ENCODE data around the gene WDR81. TPM values are rescaled to one million over a fixed set of nuclear protein-coding genes. Genes with fewer than 3 reads are reported as not detected.

WDR81 gene
- total RNA-seq, 1 experiment from 2014 or later = 20.5 TPM

DNA sequence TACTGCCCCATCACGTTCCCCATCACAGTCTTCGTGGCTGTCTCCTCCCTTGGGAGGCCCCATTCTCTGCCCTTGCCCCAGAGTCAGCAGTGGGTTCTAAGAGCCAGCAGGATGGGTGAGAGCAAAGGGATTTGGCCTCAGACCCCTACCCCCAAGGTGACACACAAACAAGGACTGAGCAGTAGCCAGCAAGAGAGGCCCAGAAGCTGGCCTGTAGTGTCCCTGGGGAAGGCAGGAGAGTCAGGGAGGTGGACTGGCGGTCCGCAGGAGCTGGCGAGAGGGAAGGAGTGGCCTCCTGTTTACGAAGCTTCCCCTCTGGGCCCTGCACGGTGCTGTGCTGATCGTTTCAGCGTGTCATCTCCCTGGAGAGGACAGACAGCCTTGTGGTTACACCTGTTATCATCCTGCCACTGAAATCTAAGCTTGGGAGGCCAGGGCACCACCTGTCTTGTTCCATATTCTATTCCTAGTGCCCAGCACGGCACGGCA is 8.4 kb downstream of the WDR81 start:
- no peaks in the 10 kb centered on the region for H3F3A ChIP-seq (ENCODE audit: insufficient read depth, low read depth)
- H3K79me2 ChIP-seq (ENCODE audit: low read depth) = no peaks in the 10 kb centered on the region
- no peak overlapping the region for H3K4me3 ChIP-seq
- H3K4me2 ChIP-seq = no peak overlapping the region
- BruUV-seq (replicated peaks) = no TSS peak
- H4K20me1 ChIP-seq (ENCODE audit: insufficient read depth) = no peaks in the 10 kb centered on the region; the same call in 1 of the 2 replicates
- no peaks in the 10 kb centered on the region for H3K9me2 ChIP-seq (ENCODE audit: insufficient read depth)
- POLR2A ChIA-PET (ENCODE audit: unreplicated experiment) = no interaction called here
- no peak overlapping the region for H2AFZ ChIP-seq
- H3K9me3 ChIP-seq (ENCODE audit: insufficient read depth, low read depth) = no peaks in the 10 kb centered on the region
- no peaks in the 10 kb centered on the region for H3K36me3 ChIP-seq (ENCODE audit: low read depth)
- CTCF ChIA-PET = interaction anchor here (0.6 kb wide), 1 partner anchor 70 kb away, joined by 3 read pairs; no protein-coding TSS in a partner anchor
- DNase-seq = no peak
- no peak for TF ChIP-seq EZH2 (IDR thresholded peaks at IDR 0.05; ENCODE audit: low read depth)
- TF ChIP-seq, protein P1, sequence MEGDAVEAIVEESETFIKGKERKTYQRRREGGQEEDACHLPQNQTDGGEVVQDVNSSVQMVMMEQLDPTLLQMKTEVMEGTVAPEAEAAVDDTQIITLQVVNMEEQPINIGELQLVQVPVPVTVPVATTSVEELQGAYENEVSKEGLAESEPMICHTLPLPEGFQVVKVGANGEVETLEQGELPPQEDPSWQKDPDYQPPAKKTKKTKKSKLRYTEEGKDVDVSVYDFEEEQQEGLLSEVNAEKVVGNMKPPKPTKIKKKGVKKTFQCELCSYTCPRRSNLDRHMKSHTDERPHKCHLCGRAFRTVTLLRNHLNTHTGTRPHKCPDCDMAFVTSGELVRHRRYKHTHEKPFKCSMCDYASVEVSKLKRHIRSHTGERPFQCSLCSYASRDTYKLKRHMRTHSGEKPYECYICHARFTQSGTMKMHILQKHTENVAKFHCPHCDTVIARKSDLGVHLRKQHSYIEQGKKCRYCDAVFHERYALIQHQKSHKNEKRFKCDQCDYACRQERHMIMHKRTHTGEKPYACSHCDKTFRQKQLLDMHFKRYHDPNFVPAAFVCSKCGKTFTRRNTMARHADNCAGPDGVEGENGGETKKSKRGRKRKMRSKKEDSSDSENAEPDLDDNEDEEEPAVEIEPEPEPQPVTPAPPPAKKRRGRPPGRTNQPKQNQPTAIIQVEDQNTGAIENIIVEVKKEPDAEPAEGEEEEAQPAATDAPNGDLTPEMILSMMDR (conservative IDR thresholded peaks at IDR 0.05) = no peak
- no peaks in the 10 kb centered on the region for H3K27me3 ChIP-seq (ENCODE audit: insufficient read depth, low read depth)
- no peak overlapping the region for H3K27ac ChIP-seq
- H3K4me1 ChIP-seq (replicated peaks; ENCODE audit: insufficient read depth) = no peaks in the 10 kb centered on the region
- intact Hi-C loops (cut with micrococcal nuclease; ENCODE audit: unreplicated experiment) = no loop called here

DNA sequence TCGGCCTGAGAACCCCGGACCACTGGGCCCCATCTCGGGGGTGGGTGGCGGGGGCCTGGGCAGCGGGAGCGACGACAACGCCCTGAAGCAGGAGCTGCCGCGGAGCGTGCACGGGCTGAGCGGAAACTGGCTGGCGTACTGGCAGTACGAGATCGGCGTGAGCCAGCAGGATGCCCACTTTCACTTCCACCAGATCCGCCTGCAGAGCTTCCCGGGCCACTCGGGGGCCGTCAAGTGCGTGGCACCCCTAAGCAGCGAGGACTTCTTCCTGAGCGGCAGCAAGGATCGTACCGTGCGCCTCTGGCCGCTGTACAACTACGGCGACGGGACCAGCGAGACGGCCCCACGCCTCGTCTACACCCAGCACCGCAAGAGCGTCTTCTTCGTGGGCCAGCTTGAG is 9.3 kb downstream of the WDR81 start:
- no peak for DNase-seq
- H3K36me3 ChIP-seq (ENCODE audit: low read depth) = no peaks in the 10 kb centered on the region
- no peaks in the 10 kb centered on the region for H3K79me2 ChIP-seq (ENCODE audit: low read depth)
- H3K4me2 ChIP-seq = no peak overlapping the region
- POLR2A ChIA-PET (ENCODE audit: unreplicated experiment) = no interaction called here
- H4K20me1 ChIP-seq (ENCODE audit: insufficient read depth) = no peaks in the 10 kb centered on the region; the same call in 1 of the 2 replicates
- H3F3A ChIP-seq (ENCODE audit: insufficient read depth, low read depth) = no peaks in the 10 kb centered on the region
- no peak overlapping the region for H2AFZ ChIP-seq
- no peak for TF ChIP-seq EZH2 (IDR thresholded peaks at IDR 0.05; ENCODE audit: low read depth)
- TF ChIP-seq, protein P1 (conservative IDR thresholded peaks at IDR 0.05) = no peak
- H3K4me1 ChIP-seq (replicated peaks; ENCODE audit: insufficient read depth) = no peaks in the 10 kb centered on the region
- no peak overlapping the region for H3K4me3 ChIP-seq
- no peaks in the 10 kb centered on the region for H3K9me2 ChIP-seq (ENCODE audit: insufficient read depth)
- H3K27me3 ChIP-seq (ENCODE audit: insufficient read depth, low read depth) = no peaks in the 10 kb centered on the region
- no peak overlapping the region for H3K27ac ChIP-seq
- CTCF ChIA-PET = interaction anchor here (0.6 kb wide), 1 partner anchor 609 kb away, joined by 13 read pairs; no protein-coding TSS in a partner anchor
- no TSS peak for BruUV-seq (replicated peaks)
- intact Hi-C loops (cut with micrococcal nuclease; ENCODE audit: unreplicated experiment) = no loop called here
- H3K9me3 ChIP-seq (ENCODE audit: insufficient read depth, low read depth) = no peaks in the 10 kb centered on the region

DNA sequence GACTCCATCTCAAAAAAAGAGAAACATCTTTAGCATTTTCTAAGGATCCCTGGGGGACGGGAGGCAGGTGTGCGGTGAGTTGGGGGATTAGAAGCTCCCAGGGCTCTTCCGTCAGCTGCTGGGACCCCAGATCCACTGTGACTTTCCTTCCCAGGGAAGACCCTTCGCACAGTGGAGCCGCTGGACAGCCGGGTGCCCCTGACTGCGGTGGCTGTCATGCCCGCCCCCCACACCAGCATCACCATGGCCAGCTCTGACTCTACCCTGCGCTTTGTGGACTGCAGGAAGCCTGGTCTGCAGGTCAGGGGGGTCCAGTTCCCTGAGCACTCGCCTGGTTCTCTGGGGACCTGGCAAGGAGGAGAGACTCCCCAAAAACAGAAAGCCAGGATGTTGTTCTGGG is 10.9 kb downstream of the WDR81 start:
- Histone ChIP-seq H3K27me3 (ENCODE audit: insufficient read depth, low read depth) (no peaks in the 10 kb centered on the region), H3K36me3 (ENCODE audit: low read depth) (no peaks in the 10 kb centered on the region), H2AFZ (no peak overlapping the region), H4K20me1 (ENCODE audit: insufficient read depth) (no peaks in the 10 kb centered on the region; the same call in 1 of the 2 replicates), H3K79me2 (ENCODE audit: low read depth) (no peaks in the 10 kb centered on the region), H3F3A (ENCODE audit: insufficient read depth, low read depth) (no peaks in the 10 kb centered on the region), H3K9me3 (ENCODE audit: insufficient read depth, low read depth) (no peaks in the 10 kb centered on the region), H3K4me2 (no peak overlapping the region), H3K4me1 (replicated peaks; ENCODE audit: insufficient read depth) (no peaks in the 10 kb centered on the region), H3K9me2 (ENCODE audit: insufficient read depth) (no peaks in the 10 kb centered on the region), H3K4me3 (no peak overlapping the region), H3K27ac (no peak overlapping the region)
- intact Hi-C loops (cut with micrococcal nuclease; ENCODE audit: unreplicated experiment) = no loop called here
- no TSS peak for BruUV-seq (replicated peaks)
- CTCF ChIA-PET = no interaction called here
- no peak for TF ChIP-seq EZH2 (IDR thresholded peaks at IDR 0.05; ENCODE audit: low read depth)
- TF ChIP-seq, protein P1 (conservative IDR thresholded peaks at IDR 0.05) = no peak
- no peak for DNase-seq
- POLR2A ChIA-PET (ENCODE audit: unreplicated experiment) = interaction anchor here (0.7 kb wide), 1 partner anchor 145 kb away, joined by 4 read pairs; no protein-coding TSS in a partner anchor
